Activated CD8-positive, alpha-beta memory T cell treated with anti-CD3 and anti-CD28 coated beads for 4 hours (primary cell): Measurements from ENCODE around the gene COL16A1.
A peak's percentile ranks its signal among the peaks of the same experiment; 100 is the strongest.
"Not testable (repeated sequence)": the region's sequence is repeated elsewhere in the genome, so short reads cannot be mapped to it uniquely, and the experiment has no call there.

Experiments
- DNase-seq, 2 donors: peaks; one replicate each; pipeline ENCODE4 v3.0.0-alpha.2; 2020; ENCODE audit warnings: low read depth in 2 of 2

Gene COL16A1

DNA sequence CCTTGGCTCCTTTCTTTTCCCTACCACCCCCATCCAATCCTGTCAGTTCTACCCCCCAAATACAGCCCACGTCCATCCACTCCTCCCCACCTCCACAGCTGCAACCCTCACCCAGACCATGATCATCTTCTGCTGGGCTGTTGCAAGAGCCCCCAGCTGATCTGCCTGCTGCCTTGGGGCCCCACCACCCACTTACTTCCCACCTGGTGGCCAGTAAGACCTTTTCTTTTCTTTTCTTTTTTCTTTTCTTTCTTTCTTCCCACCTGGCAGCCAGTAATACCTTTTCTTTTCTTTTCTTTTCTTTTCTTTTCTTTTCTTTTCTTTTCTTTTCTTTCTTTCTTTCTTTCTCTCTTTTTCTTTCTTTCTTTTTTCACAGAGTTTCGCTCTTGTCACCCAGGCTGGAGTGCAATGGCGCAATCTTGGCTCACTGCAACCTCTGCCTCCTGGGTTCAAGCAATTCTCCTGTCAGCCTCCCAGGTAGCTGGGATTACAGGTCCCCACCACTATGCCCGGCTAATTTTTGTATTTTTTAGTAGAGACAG lies 3.3 kb upstream of the COL16A1 start:
- not testable (repeated sequence) for DNase-seq

DNA sequence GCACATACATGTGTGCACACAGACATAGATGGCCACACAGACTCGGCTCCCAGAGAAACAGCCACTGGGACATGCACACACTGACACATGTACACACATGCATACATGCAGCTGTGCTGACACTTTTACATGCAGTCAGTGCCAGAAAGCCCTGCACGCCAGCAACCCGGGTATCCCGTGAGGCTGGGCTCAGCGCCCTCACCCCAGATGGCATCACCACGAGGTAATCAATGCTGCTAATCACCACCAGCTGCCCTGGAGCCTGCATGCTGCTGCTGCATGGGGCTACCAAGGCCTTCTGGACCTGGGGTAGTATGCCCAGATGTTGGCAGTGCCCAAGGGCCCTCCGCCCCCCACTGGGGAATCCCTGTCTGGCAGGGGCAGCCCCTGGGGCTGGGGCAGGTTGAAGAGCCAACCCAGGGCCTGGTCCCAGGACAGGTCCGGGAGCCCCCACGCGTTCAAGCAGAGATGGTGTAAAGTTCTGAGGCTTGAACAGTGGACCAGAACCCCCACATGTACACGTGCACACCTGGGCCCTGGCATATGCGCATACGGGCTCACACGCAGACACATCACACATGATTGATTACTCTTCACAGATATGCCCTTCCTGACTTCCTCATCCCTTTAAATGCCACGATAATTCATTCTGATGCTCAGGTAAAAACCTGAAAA lies 2.7 kb upstream of the COL16A1 start:
- no peak for DNase-seq

DNA sequence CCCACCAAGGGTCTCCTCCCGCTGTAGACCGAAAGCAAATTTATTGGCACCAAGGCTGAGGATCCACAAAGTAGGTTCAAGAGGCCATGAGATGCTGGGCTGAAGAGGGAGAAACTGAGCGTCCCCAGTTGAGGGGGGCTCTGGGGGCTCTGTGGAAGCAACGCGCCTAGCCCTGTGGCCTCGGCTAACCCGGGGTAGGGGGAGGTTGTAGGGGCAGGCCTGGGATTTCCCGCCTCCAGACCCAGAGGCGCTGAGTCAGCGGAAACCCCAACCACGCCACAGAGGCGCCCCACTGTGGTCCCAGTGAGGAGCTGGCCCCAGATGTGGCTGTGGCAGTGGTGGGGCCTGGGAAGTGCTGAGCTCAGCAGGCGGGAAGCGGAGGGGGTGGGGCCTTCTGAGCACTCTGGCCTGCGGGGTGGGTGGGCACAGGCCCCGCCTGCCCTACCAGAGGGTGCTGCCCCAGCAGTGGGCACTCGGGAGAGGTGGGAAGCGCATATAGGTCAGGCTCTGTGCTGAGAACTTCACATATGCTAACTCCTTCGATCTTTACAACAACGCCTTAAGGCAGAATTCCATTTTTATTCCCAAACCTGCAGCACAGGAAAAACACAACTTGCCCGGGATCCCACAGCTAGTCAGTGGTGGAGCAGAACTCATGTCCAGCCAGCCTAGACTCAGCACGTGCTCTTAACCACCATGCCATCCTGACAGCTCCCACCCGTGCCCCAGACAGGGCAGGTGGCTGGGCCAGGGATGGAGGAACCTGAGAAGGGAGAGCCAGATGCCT lies 1.5 kb upstream of the COL16A1 start:
- DNase-seq = peak; percentile 44 to 51

DNA sequence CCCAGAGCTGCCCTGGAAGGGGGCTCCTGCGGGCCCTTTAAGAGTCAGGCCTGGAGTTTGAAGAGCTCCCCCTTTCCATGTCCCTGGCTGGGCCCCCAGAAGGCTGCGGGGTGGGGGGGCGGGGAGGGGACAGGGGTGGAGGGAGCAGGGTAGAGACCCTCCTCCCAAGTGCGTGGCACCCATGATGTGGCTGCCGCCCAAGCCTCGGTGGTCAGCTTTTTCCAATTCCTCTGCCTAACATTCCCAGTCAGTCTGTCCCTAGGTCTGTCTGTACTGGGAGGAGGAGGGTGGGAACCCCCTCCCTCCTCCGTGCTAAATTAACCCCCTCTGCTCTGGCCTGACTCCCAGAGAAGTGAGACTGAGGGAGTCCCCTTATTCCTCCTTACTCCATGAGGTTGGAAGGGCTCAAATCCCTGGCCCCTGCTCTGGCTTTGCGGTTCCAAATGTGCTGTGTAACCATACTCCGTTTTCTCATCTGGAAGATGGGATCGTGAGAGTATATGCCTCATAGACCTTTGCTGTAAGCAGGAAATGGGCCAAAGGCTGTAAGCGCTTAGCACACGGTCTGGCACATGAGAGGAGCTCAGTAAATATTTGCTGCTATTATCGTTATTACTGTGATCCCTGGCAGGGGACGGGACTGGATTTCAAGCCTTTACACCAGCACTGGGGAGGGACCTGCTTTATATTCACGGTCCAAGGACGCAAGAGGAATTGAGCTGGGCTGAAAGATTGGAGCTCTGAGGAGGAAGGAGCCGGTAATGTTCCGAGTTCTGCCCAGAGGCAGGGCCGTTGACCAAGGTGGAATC lies 658 bp upstream of the COL16A1 start:
- DNase-seq = no peak

DNA sequence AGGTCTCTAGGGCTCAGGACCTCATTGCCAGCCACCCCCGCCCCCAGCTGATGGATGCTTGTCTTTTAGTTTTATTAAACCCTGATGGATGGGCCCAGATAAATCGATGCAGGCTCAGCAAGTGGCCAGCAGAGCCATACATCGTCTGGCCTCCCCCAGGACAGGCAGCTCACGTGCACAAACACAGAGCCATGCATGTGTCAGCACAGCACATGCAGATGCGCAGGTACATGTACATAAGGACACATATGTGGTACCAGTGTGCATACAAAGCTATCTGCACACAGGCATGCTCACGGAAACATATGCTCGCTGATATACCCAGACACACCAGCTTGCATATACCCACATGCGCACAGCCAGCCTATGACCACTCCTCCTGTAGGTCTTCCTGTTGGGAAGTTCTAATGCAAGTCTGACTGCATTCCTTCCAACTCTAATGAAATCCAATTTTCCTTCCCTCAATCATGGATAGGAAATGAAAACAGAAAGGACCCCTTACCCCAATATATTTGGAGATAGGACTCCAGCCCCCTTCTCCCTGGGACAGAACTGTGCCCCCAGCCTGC lies 897 bp downstream of the COL16A1 start:
- DNase-seq = no peak

DNA sequence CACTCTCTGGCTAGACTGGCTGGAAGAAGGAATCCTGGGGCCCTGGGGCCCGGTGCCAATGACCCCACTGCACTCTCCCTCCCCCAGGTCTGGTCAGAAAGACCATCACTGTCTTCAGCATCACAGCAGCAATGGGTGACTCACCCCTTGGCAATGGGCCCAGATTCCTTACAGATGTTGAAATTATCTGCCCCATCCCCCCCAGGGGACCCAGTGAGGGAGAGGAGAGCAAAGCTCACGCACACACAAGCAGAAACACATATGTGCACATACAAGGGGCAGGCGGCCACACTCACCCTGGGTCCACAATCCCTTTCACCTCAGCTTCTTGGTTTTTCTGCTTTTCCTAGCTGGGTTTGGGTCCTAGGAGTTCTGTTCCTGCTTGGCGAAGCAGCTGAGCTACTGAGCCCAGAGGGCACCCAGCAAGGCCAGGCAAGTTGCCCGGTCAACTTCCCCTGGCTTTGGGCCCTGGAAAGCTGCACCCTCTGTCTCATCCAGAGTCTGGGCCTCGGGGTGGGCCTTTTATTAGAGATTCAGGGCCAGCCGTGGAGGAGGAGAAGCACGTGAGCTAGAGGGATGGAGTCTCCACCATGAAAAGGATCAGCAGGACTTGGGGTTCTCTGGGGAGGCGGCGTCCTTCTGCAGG lies 2.6 kb downstream of the COL16A1 start:
- DNase-seq = no peak

DNA sequence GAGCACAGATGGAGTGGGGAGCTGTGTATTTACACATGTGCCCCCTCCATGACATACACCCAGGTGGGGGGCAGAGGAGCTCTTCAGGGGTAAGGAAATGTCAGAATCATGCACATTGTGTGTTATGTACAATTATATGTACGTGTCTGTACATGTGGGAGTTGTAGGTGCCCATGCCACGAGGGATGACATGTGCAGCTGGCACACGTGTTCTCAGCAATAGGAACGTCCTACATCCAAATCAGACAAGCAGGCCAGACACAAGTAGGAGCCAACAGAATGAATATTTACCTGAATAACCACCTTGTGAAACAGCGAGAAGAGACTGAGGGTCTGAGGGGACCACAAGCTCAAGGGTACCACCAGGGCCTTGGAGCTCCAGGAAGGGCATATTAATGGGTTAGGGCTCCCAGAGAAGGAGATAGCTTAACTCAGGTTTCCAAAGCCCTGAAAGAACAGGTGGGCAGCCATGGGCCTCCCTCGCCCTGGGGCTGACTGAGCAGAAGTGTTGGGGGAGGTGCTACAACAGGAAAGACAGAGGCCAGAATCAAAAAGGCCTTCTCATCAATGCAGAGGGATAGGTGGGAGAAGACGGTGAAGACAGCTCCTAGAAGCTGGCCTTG lies 3.2 kb downstream of the COL16A1 start:
- DNase-seq = no peak

DNA sequence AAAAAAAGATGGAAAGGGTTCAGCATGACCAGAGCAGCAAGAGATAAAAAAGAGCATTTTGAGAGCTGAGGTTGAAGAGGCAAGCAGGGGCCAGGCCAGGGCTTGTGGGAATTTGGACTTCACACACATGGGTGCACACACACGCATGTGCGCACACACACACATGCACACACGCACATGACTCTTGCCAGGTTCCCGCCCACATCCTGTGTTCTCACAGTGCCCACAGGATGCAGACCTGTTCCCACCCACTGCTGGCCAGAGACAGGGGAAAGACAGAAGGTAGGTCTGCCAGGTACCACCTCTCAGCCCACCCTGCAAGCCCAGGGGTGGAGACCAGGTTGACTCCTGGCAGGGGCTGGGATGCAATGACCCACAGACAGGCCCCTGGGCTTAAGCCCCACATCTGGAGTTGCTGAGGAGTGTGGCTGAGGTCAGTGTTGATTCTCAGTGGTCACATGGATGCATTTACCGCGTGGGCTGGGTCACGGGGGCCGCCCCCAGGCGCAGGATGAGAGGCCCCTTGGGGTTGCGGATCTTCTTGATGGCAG lies 4.4 kb downstream of the COL16A1 start:
- DNase-seq = no peak

DNA sequence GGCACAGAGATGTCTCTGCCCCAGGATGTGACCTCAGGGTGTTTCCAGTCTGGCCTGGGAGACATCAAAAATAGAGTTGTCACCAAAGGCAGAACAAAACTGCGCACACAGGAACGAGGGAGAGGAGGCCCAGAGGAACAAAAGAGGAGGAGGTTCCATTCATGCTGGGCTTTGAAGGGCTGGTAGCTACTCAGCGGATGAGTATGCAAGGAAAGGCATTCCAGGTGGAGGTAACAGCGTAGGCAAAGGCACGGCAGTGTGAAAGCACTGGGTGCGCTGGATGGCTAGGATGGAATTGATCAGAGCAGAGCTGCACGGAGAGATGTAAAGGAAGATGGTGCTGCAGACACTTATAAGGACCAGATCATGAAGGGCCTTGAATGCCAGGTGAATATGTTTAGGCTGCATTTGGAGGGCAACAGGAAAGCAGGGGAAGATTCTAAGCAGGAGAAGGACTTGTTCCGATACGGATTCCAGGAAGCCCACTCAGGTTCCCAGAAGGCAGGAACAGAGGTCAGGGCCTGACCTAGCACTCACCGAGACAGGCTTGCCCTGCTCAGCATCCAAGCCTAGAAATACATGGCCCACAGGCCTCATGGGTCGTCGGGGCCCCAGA lies 6.3 kb downstream of the COL16A1 start:
- DNase-seq = no peak

DNA sequence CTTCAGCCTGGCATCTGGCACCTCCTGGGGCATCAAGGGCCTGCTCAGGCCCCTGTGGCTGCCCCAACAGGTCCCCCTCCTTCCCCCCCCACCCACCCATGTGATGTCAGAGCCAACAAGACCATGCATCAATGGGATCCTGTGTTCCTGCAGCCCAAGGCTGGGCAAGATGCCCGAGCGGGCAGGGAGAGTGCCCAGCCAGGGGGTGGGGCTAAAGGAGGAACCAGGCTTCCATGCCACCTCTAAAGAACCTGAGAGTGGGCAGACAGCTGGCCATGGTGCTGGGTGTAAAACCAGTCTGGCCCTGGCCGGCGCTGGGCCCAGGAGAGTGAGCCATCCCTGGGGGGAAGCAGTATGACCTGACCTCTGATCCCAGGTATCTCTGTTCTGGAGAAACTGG lies 7.6 kb downstream of the COL16A1 start:
- no peak for DNase-seq

DNA sequence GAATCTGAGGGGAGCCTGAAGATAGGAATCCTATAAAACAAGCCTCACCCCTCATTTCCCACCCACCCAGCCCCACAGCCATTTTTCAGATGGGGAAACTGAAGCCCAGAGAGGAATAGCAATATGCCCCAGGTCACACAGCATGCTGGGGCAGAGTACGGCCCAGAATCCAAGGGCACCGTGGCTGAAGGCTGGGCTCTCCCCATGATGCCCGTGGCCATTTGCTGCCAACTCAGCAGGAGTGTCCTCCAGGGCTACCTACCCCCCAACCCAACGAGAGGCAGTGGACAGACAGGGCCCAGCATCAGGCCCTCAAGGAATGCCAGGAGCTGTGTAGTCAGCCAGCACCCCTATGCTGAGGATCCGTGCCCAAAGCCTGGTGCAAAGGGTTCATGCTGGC lies 8.5 kb downstream of the COL16A1 start:
- DNase-seq = no peak

DNA sequence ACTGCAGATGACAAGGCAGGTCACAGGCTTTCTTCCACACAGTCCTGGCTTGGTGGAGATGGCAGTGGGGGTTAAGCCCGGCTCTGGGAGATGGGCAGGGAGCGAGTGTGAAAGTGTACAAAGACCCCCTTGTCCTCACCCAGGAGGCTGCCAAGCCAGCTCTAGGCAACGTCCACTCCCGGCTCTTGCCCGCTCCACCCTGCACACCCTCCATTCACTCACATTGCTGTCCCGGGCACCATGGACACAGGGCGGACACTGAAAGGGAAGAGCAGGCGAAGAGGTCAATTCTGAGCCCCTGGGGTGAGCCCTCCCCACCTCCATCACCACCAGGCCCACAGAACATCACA lies 8.9 kb downstream of the COL16A1 start:
- DNase-seq = no peak

DNA sequence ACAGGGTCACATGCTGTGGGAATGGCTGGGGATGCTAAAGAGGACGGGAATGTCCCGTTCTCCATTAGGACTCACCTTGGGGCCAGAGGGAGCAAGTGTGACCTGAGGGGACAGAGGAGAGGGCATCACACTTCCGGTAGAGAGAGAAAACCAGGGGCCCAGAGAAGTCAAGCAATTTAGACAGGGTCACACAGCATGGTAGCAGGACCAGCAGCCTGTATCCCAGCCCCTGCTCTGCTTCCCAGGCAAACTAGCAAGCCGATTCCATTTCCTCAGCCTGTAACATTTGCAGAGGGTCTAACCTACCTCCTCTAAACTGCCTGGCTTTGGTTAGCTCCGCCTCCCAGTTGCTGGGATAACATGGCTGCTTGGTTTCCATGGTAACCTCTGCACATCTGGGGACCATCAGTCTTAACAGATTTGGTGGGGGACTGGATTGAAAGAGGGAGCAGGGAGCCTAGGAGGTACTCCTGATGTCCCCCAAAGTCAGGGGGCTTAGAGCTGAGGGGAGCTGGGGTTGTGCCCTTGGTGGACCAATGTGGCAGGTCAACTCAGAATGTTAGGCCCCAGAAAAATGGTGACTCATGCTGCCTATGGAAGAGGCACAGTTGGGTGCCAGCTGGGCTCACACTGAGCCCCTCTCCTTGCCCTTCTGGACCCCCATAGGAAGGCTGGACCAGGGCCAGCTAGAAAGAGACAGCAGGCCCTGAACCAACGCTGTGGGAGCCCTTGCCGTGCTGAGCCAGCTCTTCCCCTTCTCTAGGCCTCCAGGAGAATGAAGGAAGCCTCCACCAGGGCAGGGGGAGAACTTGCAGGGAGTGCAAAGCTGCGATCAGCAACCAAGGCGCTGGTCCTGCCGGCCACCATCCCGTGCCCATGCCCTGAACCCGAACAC lies 9.5 kb downstream of the COL16A1 start:
- DNase-seq = no peak

DNA sequence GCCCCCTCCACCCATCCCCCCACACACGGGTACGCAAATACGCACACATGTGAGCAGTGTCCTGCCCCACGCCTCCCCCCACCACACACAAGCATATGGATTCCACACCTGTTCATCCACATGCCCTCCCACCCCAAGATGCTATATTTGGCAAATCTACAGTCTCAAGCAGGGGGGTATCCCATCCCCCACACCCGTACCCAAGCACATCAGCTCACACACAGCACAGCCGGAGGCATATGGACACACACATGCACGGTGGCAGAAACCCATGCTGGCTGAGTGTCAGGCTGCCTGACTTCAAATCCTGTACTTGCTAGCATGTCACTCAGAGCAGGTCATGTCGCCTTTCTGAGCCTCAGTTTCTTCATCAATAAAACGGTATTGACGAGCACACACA lies 10.6 kb downstream of the COL16A1 start:
- no peak for DNase-seq

DNA sequence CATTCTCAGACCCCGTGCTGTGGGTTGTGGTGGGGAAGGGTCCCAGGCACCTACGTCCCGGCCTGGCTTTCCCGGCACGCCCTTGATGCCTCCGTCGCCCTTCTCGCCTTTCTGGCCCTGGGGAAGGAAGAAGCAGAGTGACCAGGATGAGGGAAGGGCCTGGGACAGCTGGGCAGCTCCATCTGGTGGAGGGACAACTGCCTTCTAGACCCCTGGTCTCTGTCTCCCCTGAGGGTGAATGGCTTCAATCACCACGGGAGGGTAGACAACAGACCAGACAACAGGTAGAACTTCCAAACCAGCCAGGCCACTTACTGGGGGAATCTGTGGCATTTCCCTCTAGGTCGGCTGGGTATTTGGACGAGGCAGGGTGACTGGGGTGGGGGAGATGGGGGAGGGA lies 11.9 kb downstream of the COL16A1 start:
- no peak for DNase-seq

DNA sequence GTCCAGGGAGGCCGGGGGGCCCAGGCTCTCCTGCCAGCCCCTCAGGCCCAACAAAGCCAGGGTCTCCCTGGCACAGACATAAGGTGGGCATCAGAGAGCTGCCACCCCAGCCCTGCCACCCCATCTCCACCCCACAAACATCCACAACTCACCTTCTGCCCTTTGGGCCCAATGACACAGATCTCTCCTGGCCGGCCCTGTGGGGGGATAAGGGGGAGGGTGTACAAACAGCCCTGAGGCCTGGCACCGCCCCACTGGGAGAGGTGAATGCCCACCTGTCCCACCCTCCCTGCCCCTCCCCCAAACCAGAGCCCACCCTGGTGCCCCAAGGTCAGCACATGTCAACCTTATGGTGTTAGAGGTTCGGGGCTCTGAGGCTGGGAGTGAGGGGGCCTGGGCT lies 12.4 kb downstream of the COL16A1 start:
- DNase-seq = no peak

DNA sequence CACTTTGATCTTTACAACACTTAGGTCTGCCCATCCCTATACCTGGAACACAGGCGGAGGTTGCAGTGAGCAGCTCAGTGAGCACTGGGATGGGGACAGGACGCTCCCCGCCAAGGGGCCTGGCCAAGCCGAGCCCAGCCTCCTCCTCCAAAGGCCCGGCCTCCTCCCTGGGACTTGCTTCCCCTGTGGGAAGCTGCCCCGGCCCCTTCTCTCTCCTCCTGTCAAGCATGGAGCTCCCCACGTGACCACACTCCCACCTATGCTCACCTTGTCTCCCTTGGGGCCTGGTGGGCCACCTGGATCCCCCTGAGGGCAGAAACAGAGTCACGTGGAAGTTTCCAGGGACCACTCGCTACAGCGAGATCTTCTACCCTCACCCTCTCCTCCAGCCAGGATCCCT lies 12.9 kb downstream of the COL16A1 start:
- no peak for DNase-seq

DNA sequence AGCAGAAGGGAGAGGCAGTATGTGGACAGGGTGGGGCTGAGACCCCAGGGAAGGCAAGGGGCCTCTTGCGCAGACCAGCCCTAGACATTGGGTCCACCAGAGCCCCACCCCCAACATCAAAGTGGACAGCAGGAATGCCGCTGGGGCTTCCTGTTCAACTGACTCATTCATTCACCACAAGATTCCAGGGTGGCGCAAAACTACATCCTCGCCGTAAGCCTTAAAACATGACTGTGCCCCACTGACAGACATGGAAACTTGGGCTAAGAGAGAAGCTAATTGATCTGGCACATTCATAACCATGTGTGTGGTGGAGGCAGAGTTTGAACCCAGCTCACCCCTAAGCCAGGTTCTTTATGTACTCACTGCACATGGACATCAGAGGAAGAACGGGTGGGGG lies 14.0 kb downstream of the COL16A1 start:
- DNase-seq = no peak

DNA sequence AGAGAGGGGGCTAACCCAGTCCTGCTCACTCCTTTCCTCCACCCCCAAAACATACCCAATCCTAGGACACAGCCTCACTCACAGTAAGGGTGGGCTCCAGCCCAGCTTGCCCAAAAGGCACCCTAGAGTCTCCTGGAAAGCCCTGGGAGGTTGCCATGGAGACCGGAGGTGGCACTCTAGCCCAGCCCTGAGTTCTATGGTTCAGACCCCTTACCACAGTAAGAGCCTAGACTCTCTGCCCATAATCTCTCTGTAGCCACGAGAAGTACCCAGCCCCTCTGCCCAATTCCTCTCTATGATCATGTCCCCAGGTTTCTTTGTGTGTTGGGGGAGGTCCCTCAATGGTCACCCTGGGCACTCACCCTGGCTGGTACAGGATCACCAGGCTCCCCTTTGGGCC lies 14.4 kb downstream of the COL16A1 start:
- no peak for DNase-seq
